ENCODE measurements around the gene KIFC1.
"Not testable (repeated sequence)": the region's sequence is repeated elsewhere in the genome, so short reads cannot be mapped to it uniquely, and the experiment has no call there.

- not testable (repeated sequence) for TF ChIP-seq RAD21 (IDR thresholded peaks at IDR 0.05; ENCODE audit: low read length); FOS (IDR thresholded peaks at IDR 0.05; ENCODE audit: low read depth, low read length); SMC3 (IDR thresholded peaks at IDR 0.05; ENCODE audit: low read depth, low read length); USF2 (IDR thresholded peaks at IDR 0.05; ENCODE audit: low read depth, low read length); MXI1 (IDR thresholded peaks at IDR 0.05; ENCODE audit: borderline replicate concordance, low read depth, low read length); POLR2A (IDR thresholded peaks at IDR 0.05; ENCODE audit: low read depth, low read length); NFE2L2 (IDR thresholded peaks at IDR 0.05; ENCODE audit: low read depth, low read length); RCOR1 (IDR thresholded peaks at IDR 0.05; ENCODE audit: insufficient replicate concordance, low read length); MAZ (IDR thresholded peaks at IDR 0.05; ENCODE audit: borderline replicate concordance, low read depth, low read length); BHLHE40 (IDR thresholded peaks at IDR 0.05; ENCODE audit: low read depth, low read length); ELK1 (IDR thresholded peaks at IDR 0.05; ENCODE audit: borderline replicate concordance, low read depth, low read length)
- TF ChIP-seq, protein P1, sequence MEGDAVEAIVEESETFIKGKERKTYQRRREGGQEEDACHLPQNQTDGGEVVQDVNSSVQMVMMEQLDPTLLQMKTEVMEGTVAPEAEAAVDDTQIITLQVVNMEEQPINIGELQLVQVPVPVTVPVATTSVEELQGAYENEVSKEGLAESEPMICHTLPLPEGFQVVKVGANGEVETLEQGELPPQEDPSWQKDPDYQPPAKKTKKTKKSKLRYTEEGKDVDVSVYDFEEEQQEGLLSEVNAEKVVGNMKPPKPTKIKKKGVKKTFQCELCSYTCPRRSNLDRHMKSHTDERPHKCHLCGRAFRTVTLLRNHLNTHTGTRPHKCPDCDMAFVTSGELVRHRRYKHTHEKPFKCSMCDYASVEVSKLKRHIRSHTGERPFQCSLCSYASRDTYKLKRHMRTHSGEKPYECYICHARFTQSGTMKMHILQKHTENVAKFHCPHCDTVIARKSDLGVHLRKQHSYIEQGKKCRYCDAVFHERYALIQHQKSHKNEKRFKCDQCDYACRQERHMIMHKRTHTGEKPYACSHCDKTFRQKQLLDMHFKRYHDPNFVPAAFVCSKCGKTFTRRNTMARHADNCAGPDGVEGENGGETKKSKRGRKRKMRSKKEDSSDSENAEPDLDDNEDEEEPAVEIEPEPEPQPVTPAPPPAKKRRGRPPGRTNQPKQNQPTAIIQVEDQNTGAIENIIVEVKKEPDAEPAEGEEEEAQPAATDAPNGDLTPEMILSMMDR (conservative IDR thresholded peaks at IDR 0.05; ENCODE audit: low read depth, low read length), result not testable (repeated sequence)
These were observed 12.4 kb upstream of the KIFC1 start for GRCh38 chr6:33379184-33379583.
